ENCODE results near the gene CAB39. TPM values are rescaled to one million over a fixed set of nuclear protein-coding genes. Genes with fewer than 3 reads are reported as not detected.

The CAB39 gene
- total RNA-seq, 4 donors from 2014 or later: 67.3 to 137 (median 123) TPM

DNA sequence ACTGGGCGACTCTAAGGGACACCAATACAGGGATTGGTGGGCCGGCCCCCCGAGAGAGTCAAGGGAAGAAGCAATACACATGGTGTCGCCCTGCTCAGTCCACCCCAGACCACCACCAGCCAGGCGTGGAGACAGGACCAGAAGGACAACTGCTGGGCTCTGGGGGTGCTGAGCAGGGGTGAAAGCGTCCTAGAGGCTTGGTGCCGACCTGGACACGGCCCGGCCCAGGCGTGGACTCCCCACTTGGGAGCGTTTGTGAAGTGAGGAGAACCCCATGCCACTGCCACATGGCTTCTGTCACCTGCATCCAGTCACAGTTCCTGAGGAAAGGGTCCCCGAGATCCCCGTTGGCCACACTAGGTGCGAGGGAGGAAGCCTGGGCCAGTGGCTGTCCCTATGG, 116.7 kb downstream of the CAB39 start:
- peaks cover 35% of the 10 kb centered on the region for H3K27me3 ChIP-seq
- TF ChIP-seq EP300 (IDR thresholded peaks at IDR 0.05; ENCODE audit: low read depth) (no peak), POLR2AphosphoS5 (IDR thresholded peaks at IDR 0.05) (no peak), POLR2A (IDR thresholded peaks at IDR 0.05) (no peak)
- TF ChIP-seq, protein P1, sequence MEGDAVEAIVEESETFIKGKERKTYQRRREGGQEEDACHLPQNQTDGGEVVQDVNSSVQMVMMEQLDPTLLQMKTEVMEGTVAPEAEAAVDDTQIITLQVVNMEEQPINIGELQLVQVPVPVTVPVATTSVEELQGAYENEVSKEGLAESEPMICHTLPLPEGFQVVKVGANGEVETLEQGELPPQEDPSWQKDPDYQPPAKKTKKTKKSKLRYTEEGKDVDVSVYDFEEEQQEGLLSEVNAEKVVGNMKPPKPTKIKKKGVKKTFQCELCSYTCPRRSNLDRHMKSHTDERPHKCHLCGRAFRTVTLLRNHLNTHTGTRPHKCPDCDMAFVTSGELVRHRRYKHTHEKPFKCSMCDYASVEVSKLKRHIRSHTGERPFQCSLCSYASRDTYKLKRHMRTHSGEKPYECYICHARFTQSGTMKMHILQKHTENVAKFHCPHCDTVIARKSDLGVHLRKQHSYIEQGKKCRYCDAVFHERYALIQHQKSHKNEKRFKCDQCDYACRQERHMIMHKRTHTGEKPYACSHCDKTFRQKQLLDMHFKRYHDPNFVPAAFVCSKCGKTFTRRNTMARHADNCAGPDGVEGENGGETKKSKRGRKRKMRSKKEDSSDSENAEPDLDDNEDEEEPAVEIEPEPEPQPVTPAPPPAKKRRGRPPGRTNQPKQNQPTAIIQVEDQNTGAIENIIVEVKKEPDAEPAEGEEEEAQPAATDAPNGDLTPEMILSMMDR (IDR thresholded peaks at IDR 0.05): no peak
- WGBS, 2 donors (ENCODE audit: low coverage in 1 of 2): 93% methylated on average over 14 of the region's 14 CpGs; no CpG with 5 or more reads in 1 of the 2 donors
- no peaks in the 10 kb centered on the region for H3K9me3 ChIP-seq
- no peaks in the 10 kb centered on the region for H3K36me3 ChIP-seq
- in situ Hi-C loops (cut with MboI; ENCODE audit: low pct_ligation_motif_present in 1 of 4, low pct_unique_long_range_greater_than_20kb in 1 of 4, low sequenced_read_pairs in 3 of 4): loop anchor here in 3 of 4 donors (10.0 to 25.0 kb wide), 2 partner anchors 156 to 608 kb away; no protein-coding TSS in a partner anchor
- H3K4me3 ChIP-seq: no peak overlapping the region
- DNase-seq: no peak
- intact Hi-C loops (cut with DNase I; ENCODE audit: low total_unique reads): no loop called here
- H3K4me1 ChIP-seq: peaks cover 0 to 14% (median 11%) of the 10 kb centered on the region in 4 donors
- H3K27ac ChIP-seq: no peak overlapping the region

DNA sequence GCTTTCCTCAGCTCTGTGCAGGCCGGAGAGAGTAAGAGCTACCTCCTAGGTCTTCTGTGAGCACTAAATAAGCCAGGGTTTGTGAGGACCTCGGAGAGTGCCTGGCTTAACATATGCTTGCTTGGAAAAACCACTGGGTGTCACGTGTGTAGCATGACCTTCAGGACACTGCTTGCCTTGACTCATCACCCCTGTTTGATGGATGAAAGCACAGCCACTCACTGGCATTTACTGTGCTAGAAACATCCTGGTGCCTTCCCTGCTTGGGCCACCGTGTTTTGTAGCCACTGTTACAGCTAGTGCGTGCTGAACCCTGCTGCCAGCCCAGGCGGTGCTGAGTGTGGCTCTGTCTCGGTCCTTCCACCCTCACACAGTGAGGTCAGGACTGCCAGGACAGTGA, 117.3 kb downstream of the CAB39 start:
- intact Hi-C loops (cut with DNase I; ENCODE audit: low total_unique reads) (loop anchor here (5.0 kb wide), 1 partner anchor 157 kb away; no protein-coding TSS in a partner anchor), in situ Hi-C loops (cut with MboI; ENCODE audit: low pct_ligation_motif_present in 1 of 4, low pct_unique_long_range_greater_than_20kb in 1 of 4, low sequenced_read_pairs in 3 of 4) (loop anchor here (5.0 to 25.0 kb wide), 4 partner anchors 85 to 607 kb away; no protein-coding TSS in a partner anchor)
- no peak for DNase-seq
- no peaks in the 10 kb centered on the region for H3K36me3 ChIP-seq
- no peaks in the 10 kb centered on the region for H3K9me3 ChIP-seq
- peaks cover 0 to 9% (median 8%) of the 10 kb centered on the region in 4 donors for H3K4me1 ChIP-seq
- H3K4me3 ChIP-seq: no peak overlapping the region
- no peak for TF ChIP-seq POLR2A (IDR thresholded peaks at IDR 0.05)
- TF ChIP-seq EP300 (IDR thresholded peaks at IDR 0.05; ENCODE audit: low read depth): no peak
- TF ChIP-seq, protein P1 (IDR thresholded peaks at IDR 0.05): no peak
- TF ChIP-seq POLR2AphosphoS5 (IDR thresholded peaks at IDR 0.05): no peak
- no peak overlapping the region for H3K27ac ChIP-seq
- 96 to 100% methylated on average over 1 to 7 of the region's 7 CpGs for WGBS, 2 donors (ENCODE audit: low coverage in 1 of 2)
- peaks cover 35% of the 10 kb centered on the region for H3K27me3 ChIP-seq

DNA sequence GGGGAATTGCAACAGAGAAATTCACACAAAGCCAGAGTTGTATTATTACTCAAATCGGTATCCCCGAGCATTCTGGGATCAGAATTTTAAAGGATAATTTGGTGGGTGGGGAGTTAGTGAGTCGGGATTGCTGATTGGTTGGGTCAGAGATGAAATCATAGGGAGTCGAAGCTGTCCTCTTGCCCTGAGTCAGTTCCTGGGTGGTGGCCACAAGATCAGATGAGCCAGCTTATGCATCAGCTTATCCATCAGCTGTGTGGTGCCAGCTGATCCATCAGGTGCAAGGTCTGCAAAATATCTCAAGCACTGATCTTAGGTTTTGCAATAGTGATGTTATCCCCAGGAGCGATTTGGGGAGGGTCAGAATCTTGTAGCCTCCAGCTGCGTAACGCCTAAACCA, 117.8 kb downstream of the CAB39 start:
- 88 to 91% methylated on average over 7 of the region's 7 CpGs for WGBS, 2 donors (ENCODE audit: low coverage in 1 of 2)
- peaks cover 0 to 9% (median 8%) of the 10 kb centered on the region in 4 donors for H3K4me1 ChIP-seq
- in situ Hi-C loops (cut with MboI; ENCODE audit: low pct_ligation_motif_present in 1 of 4, low pct_unique_long_range_greater_than_20kb in 1 of 4, low sequenced_read_pairs in 3 of 4): loop anchor here in 3 of 4 donors (5.0 to 25.0 kb wide), 3 partner anchors 84 to 607 kb away; no protein-coding TSS in a partner anchor
- H3K36me3 ChIP-seq: no peaks in the 10 kb centered on the region
- no peaks in the 10 kb centered on the region for H3K9me3 ChIP-seq
- no peak for TF ChIP-seq EP300 (IDR thresholded peaks at IDR 0.05; ENCODE audit: low read depth)
- no peak for TF ChIP-seq POLR2AphosphoS5 (IDR thresholded peaks at IDR 0.05)
- TF ChIP-seq, protein P1 (IDR thresholded peaks at IDR 0.05): no peak
- no peak for TF ChIP-seq POLR2A (IDR thresholded peaks at IDR 0.05)
- peaks cover 35% of the 10 kb centered on the region for H3K27me3 ChIP-seq
- no peak overlapping the region for H3K4me3 ChIP-seq
- no peak for DNase-seq
- no peak overlapping the region for H3K27ac ChIP-seq
- intact Hi-C loops (cut with DNase I; ENCODE audit: low total_unique reads): loop anchor here (5.0 kb wide), 1 partner anchor 157 kb away; no protein-coding TSS in a partner anchor

DNA sequence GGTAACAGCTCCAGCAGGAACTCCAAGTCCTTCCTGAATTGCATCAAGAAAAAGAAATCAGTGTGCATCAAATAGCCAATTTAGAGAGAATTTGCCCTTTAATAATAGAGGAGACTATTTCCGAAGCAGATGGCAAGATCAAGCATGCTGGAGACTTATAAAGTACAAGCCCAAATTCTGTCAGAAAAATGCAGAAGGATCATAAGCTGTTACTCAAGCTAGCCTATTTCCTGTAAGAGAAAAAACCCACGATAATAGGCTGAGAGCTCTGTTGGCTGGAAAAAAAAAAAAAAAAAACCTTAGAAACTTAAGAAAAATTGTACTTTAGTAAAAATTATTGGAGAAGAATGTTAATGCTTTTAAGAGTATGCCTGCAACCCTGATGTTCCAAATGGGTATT, 127.7 kb downstream of the CAB39 start:
- no peaks in the 10 kb centered on the region for H3K36me3 ChIP-seq
- peaks cover 0 to 11% (median 0%) of the 10 kb centered on the region in 4 donors for H3K4me1 ChIP-seq
- no peak for DNase-seq
- H3K27ac ChIP-seq: no peak overlapping the region
- no peak overlapping the region for H3K4me3 ChIP-seq
- H3K27me3 ChIP-seq: no peaks in the 10 kb centered on the region
- H3K9me3 ChIP-seq: peaks cover 0 to 6% of the 10 kb centered on the region in 2 donors
- intact Hi-C loops (cut with DNase I; ENCODE audit: low total_unique reads) (no loop called here), in situ Hi-C loops (cut with MboI; ENCODE audit: low pct_ligation_motif_present in 1 of 4, low pct_unique_long_range_greater_than_20kb in 1 of 4, low sequenced_read_pairs in 3 of 4) (loop anchor here in 2 of 4 donors (10.0 to 25.0 kb wide), 2 partner anchors 64 to 597 kb away; no protein-coding TSS in a partner anchor)
- 68 to 71% methylated on average over 2 of the region's 2 CpGs for WGBS, 2 donors (ENCODE audit: low coverage in 1 of 2)
- no peak for TF ChIP-seq POLR2A (IDR thresholded peaks at IDR 0.05)
- TF ChIP-seq EP300 (IDR thresholded peaks at IDR 0.05; ENCODE audit: low read depth): no peak
